HG03521 (cell line): Measurements from ENCODE around the gene USP24.
A peak's percentile ranks its signal among the peaks of the same experiment; 100 is the strongest.

Experiments
- ATAC-seq: cut with Tn5 transposase; IDR thresholded peaks from one replicate; pipeline ENCODE4 v1.9.1; 2021; ENCODE audit warnings: mild to moderate bottlenecking, moderate library complexity; ENCODE audit not compliant: unreplicated experiment

USP24 gene

GRCh38 chr1:55159571-55159970 is 55.6 kb downstream of the USP24 start:
- no peak for ATAC-seq

GRCh38 chr1:55156608-55157007 is 58.6 kb downstream of the USP24 start:
- ATAC-seq, result no peak

DNA sequence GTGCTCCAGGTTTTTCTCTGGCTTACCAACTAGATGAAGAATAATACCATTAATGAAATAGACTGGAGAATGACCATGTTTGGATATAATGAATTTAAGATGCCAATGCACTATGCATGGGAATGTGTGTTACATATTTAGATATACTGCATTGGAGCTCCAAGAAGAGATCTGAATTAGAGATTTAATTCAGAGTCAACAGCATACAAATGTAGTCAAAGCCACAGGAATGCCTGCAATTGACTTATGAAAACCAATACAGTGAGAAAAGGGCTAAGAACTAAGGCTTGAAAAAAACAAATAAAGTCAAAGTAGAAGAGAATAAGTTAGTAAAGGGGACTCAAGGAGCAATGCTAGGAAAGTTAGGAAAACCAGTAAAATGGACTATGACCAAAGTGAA is 59.1 kb downstream of the USP24 start:
- ATAC-seq, result no peak

GRCh38 chr1:55155522-55155921 is 59.6 kb downstream of the USP24 start:
- no peak for ATAC-seq

DNA sequence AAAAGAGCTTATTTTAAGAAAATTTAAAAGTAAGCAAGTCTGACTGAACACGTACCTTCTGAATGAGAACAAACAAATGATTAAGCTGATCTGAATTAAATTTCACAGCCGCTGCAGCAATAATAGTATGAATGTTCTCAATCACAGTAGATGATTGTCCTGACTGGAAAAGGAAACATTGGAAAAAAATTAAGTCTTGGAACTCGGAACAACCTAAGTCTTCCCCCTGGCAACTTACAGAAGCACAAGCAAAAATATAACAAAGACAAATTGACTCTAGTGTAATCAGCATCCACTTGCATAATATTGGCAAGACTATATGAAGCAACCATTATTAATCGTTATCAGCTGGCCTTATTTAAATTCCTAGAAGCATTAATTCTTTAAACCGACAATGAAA is 60.5 kb downstream of the USP24 start:
- no peak for ATAC-seq

DNA sequence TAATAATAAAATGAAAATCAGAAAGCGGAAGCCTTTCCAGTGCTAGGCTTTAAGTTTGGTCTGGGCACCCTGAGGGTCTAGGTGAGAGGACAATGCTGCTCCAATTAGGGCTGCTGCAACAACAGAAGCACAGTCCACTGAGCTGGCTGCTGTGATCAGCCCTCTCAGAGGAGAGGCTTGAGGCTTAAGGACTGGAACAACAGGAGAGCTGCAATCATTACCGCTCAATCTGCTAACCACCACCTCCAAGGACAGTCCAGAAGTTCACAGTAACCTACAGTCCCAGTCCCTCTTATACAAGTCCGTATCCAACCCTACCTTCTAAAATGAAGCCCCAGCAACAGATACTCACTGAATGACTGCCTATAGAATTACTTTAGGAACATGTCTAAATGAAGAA is 62.1 kb downstream of the USP24 start:
- ATAC-seq, result no peak

- peak; percentile 84 for ATAC-seq
Measured at GRCh38 chr1:55150880-55151588, 64.1 kb downstream of the USP24 start.

DNA sequence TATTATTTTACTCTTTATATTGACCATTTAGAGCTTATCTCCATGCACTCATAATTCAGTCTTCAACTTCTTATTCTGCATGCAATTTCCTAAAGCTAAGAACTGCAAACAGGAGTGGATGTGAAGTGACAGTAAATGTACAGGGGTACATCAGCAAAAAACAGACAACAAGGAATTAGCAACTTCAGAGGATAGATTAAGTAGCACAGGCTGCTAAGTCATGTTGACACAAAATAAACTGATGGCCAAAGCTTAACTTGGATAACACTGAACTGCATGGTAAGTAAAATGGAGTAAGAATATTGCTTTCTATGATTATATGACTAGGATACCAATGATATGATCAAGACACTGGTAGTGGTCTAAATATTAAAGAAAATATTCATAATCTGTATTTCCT is 66.5 kb downstream of the USP24 start:
- no peak for ATAC-seq

- no peak for ATAC-seq
Measured at GRCh38 chr1:55147524-55147923, 67.6 kb downstream of the USP24 start.

DNA sequence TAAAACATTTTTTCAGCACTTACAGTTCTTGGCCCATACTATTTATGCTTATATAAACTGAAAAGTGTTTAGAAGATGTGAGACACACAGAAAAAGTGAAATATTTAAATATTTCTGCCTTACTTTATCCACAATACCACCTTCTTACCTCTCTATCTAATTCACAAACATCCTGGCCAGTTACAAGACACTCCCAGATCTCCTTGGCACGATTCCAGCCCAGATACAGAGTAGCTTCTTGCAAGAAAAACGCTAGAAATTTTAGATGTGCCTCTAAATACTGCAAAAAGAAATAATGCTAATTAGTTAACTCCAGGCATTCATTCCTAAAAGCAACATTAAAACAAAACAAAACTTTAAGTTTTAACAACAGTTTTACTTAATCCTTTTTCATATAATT is 68.4 kb downstream of the USP24 start:
- ATAC-seq, result no peak

DNA sequence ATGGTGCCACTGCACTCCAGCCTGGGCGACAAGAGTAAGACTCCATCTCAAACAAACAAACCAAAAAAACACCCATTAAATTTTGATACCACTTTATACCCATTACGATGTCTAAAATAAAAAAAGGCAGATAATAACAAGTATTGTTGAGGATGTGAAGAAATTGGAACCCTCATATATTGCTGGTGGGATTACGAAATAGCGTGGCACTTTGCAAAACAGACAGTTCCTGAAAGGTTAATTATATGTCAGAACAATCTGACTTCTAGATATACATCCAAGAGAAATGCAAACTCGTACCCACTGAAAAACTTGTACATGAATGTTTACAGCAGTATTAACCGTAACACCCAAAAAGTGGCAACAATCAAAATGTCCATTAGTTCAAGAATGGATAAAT is 70.3 kb downstream of the USP24 start:
- no peak for ATAC-seq

GRCh38 chr1:55143684-55144083 is 71.5 kb downstream of the USP24 start:
- ATAC-seq, result peak; percentile 52

DNA sequence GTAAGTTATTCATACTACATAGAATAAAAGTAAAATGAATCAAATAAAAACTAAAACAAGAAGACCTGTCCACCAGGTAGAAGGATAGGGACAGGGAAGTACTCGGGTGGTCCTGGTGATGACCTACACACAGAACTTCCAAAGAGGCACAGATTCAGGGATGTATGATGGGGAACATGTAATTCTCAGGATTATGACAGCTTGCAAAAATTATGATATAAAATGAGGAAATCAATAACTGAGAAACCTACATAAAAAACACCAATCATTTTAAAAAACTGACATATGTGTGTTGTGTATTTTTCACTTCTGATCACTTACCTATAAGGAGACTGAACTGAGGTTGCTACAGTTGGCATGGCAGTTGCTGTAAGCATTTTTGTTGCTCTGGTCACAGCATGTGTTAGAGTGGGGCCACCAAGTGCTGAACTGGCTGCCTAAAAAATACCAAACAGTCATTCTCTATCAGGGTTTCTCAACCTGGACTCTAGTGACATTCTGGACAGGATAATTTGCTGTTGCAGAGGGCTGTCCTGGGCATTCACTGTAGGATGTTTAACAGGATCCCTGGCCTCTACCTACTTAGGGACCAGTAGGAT is 73.8 kb downstream of the USP24 start:
- no peak for ATAC-seq

- peak; percentile 74 for ATAC-seq
Measured at GRCh38 chr1:55140546-55140983, 74.6 kb downstream of the USP24 start.

DNA sequence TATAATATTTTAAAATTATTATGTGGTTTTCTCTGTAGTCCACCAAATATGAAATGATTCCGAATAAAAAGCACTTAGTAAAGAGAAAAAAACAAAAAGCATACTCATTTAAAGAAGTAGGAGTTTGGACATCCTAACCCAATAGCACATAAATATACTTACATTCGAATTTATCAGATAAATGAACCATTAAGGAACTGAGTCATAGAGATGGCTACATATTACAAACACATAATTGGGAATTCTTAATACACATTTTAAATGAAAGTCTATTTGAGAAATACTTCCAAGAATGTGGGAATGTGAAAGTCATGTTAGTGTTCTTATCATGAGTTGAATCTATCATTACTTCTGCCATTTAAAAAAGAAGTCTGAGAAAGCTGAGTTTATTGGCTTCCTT is 75.0 kb downstream of the USP24 start:
- no peak for ATAC-seq

DNA sequence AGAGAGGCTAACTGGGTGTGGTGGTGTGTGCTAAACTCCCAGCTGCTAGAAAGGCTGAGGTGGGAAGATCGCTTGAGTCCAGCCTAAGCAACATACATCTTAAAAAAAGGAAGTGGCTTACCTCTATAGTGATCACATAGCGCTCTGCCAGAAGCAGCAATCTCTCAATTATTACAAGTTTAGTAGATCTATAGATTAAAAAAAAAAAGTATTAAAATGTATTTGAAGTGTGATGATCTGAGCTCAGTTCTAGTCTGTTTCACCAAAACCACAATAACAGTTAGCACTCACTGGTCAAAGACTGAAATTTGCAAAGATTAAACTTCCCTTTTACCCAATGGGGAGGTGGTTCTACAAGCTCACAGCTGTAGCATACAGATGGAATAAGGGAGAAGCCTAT is 76.3 kb downstream of the USP24 start:
- ATAC-seq, result no peak

- no peak for ATAC-seq
Measured at GRCh38 chr1:55134152-55134808, 80.9 kb downstream of the USP24 start.

GRCh38 chr1:55131801-55132200 is 83.4 kb downstream of the USP24 start:
- ATAC-seq, result no peak

DNA sequence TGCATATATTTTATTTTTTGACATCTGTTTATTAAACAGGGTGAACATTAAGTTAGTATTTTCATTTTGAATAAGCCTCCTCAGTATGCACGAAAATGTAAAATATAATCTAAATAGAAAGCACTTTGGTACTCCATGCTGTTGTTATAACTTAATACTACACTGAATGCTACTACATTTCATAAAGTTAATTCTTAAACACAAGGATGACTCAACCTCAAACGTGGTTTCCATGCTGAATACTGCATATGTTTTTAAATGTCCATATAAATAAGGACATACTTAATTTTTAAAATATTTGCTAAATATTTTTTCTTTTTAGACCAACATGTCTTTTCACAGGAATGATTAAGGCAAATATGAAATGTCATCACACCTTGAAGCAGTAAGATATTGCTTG is 83.9 kb downstream of the USP24 start:
- ATAC-seq, result no peak

GRCh38 chr1:55129194-55129728 is 85.9 kb downstream of the USP24 start:
- ATAC-seq, result no peak

DNA sequence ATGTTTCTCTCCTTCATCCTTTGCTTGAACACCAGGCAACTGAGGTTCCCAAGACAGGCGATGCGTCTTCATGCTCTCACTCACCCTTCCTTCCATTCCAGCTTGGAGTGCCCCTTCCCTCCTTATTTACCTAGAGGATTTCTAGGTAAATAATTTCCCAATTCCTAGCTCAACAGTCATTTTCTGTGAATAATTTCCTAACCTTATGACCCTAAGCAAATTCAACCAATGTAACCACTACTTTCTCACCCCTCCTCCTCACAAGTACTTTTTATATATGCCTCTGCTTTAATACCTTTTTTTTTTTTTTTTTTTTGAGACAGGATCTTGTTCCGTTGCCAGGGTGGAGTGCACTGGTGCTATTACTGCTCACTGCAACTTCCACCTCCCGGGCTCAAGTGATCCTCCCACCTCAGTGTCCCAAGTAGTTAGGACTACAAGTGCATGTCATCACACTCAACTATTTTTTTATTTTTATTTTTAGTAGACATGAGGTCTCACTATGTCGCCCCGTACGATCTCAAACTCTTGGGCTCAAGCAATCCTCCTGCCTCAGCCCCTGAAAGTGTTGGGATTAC is 86.7 kb downstream of the USP24 start:
- no peak for ATAC-seq
